GM21529 (cell line): Measurements from ENCODE around the gene EVI5.
"Not testable (repeated sequence)": the region's sequence is repeated elsewhere in the genome, so short reads cannot be mapped to it uniquely, and the experiment has no call there.

ENCODE experiments used
- ATAC-seq: cut with Tn5 transposase; IDR thresholded peaks from one replicate; pipeline ENCODE4 v1.9.1; 2021; ENCODE audit not compliant: unreplicated experiment

EVI5 gene

GRCh38 chr1:92583821-92584760 lies 200.8 kb downstream of the EVI5 start:
- peak; percentile 81 for ATAC-seq

GRCh38 chr1:92577261-92577895 lies 207.5 kb downstream of the EVI5 start:
- no peak for ATAC-seq

- no peak for ATAC-seq
These were observed 209.8 kb downstream of the EVI5 start for GRCh38 chr1:92575123-92575522.

GRCh38 chr1:92572520-92572919 lies 212.4 kb downstream of the EVI5 start:
- ATAC-seq: no peak

DNA sequence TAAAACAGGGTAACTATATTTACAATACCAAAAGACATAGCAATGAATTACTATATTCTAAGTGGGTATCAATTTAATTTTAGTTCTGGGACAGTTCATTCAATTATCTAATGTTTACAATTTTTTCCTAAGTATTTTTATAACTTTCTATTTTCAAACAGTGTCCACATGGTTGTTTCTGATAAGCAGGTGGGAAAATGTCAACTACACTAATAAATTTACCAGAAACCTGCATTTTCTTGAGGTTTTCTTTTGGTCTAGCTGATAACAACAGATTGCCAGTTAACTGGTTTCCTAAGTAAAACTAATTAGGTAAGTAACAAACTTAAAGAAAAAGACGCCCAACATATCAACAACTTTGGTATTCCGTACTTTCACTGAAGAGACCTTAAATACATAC lies 213.3 kb downstream of the EVI5 start:
- ATAC-seq: no peak

GRCh38 chr1:92567211-92567868 lies 217.6 kb downstream of the EVI5 start:
- ATAC-seq: no peak

GRCh38 chr1:92563457-92564216 lies 221.3 kb downstream of the EVI5 start:
- ATAC-seq: peak; percentile 95

DNA sequence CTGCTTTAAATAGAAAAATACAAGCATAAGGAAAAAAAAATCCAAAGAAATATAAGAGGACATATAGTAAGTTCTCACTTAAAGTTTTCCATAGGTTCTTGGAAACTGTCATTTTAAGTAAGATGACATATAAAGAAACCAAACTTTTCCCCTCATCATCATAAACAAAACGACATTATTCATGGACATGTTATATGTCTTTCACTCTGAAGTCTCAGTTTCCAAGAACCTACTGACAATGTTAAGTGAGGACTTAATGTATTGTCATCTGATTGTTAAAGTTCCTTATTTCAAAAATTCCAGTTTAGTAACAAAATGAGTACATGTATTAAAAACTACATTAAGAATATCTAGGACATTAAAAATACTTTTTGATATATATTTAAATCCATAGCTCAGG lies 228.6 kb downstream of the EVI5 start:
- ATAC-seq: no peak

- no peak for ATAC-seq
These were observed 230.7 kb downstream of the EVI5 start for GRCh38 chr1:92554216-92554615.

GRCh38 chr1:92551916-92552315 lies 233.0 kb downstream of the EVI5 start:
- ATAC-seq: no peak

GRCh38 chr1:92544756-92545165 lies 240.1 kb downstream of the EVI5 start:
- no peak for ATAC-seq

DNA sequence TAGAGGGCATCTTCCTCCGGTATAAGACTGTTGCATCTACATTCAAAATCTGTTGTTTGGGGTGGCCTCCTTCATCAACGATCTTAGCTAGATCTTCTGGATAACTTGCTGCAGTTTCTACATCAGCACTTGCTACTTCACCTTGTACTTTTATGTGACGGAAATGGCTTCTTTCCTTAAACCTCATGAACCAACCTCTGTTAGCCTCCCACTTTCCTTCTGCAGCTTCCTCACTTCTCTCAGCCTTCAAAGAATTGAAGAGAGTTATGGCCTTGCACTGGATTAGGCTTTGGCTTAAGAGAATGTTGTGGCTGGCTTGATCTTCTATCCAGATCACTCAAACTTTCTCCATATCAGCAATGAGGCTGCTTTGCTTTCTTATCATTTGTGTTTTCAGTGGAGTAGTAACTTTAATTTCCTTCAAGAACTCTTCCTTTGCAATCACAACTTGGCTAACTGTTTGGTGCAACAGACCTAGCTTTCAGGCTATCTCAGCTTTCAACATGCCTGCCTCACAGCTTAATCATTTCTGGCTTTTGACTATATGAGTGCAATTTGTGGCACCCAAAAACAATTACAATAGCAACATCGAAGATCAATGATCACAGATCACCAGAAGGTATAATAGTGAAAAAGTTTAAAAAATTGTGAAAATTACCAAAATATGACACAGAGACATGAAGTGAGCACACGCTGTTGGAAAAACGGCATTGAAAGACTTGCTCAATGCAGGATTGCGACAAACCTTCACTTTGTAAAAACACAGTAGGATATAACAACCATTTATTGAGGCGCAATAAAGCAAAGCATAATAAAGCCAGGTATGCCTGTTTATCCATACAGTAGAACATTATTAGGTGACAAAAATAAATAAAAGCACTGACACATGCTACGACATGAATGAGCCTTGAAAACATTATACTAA lies 241.5 kb downstream of the EVI5 start:
- ATAC-seq: no peak

GRCh38 chr1:92538413-92539061 lies 246.4 kb downstream of the EVI5 start:
- ATAC-seq: peak; percentile 63

DNA sequence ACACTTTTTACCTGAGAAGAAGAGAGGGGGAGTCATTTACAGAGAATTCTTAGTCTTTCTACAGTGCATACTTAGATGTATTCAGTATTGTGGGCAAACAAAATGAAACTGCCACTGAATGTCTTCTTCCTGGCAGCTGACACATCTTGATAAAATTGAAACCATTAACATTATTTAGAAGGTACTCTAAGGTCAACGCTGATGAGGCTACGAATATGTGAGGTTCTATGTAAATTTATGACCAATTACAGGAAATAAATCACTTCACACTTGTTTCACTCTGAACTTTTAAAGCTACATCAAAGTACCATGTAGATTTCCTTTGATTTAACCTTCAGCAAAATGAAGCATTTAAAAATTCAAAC lies 246.9 kb downstream of the EVI5 start:
- peak; percentile 73 for ATAC-seq

DNA sequence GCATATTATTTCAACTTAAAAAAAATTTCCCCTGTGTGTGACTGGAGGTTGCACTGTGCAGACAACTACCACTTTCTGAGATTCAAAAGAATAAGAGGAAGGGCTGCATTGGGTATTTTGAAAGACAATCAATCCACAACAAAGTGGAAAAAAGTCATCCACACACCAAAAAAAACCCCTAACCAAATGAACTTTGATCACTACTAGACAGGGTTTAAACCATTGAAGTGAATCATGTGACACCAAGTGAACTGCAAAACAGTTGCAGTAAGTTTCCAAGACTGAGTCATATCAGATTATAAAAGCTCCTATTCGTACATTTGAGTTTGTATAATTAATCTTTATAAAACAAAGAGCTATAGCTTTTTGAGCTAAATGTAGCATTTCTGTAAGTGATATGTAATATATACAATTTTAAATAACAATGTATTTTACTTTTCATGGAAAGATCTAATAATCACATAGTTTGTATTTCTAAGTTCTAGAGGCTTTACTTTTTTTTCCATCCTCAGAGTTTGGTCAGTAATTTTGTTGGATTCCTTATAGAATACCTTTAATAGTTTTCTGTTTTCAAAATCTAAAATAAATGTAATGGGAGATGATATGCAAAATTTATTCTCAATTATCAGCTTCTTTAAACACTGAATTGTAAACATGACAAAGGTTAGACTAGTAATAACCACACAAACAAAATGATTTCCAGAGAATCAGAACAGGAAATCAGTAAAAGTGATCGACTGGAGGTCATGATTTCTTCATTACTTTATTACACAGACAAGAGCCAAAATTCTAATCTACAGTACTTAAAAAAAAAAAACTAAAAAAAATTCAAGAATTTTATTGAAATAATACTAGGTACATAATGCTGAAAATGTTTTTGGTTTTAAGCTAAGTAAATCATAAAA lies 247.7 kb downstream of the EVI5 start:
- ATAC-seq: peak; percentile 54

- no peak for ATAC-seq
These were observed 248.5 kb downstream of the EVI5 start for GRCh38 chr1:92536211-92536979.

DNA sequence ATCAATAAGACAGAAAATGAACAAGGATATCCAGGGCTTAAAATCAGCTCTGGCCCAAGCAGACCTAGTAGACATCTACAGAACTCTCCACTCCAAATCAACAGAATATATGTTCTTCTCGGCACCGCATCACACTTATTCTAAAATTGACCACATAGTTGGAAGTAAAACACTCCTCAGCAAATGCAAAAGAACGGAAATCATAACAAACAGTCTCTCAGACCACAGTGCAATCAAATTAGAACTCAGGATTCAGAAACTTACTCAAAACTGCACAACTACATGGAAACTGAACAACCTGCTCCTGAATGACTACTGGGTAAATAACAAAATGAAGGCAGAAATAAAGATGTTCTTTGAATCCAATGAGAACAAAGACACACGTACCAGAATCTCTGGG lies 252.5 kb downstream of the EVI5 start:
- not testable (repeated sequence) for ATAC-seq

DNA sequence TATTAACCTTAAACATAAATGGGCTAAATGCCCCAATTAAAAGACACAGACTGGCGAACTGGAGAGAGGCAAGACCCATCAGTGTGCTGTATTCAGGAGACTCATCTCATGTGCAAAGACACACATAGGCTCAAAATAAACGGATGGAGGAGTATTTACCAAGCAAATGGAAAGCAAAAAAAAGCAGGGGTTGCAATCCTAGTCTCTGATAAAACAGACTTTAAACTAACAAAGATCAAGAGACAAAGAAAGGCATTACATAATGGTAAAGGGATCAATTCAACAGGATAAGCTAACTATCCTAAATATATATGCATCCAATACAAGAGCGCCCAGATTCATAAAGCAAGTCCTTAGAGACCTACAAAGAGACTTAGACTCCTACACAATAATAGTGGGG lies 253.0 kb downstream of the EVI5 start:
- ATAC-seq: not testable (repeated sequence)
